NCI-H187 (cell line): ENCODE data around the gene PRR23E.

Experiments used
- DNase-seq, 2 experiments: peaks; one replicate each; lab custom pipeline; 2025; lab: John Stamatoyannopoulos, UW

The PRR23E gene, protein sequence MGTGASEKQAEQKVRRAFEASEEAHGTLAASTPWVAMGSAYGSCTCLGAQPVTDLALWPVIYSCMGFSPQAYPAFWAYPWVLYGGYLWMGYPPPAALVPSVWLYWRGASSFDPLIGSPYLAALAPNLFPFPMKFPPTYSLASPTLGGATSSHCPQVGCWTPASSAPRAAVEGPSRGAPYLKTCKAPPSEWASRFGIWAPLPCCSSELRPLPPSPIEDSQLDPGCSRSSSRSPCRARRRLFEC

DNA sequence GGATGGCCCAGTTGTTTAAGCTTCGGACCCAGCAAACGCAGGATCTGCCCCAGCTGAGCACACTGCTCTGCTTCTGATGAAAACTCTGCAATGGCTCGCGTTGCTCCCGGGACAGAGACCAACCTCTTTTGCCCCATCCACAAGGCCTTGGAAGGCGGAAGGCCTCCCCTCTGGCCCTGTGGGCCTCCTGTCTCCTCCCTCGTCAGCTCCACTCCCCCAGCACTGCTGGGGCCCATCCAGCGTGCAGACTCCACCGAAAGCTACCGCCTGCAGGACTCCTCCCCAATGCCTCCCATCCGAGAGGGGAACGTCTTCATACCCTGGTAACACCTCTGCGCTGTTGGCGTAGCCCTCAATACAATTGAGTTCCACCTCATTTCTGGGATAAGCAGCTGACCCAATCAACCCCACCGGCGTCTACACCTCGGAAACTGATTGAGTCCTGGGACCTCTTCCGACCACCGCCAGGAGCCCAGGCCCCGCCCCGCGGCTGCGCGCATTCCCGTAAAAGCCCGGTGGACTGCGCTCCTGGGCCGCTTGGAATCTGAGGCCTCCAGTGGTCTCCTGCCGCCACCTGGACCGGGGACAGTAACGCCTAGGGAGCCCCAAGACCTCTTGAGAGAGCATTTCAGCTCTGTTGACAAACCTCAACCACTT lies at the start of gene PRR23E:
Gene PRR23E, plus strand, starts transcription at position 556 of the 657 bp plus-strand sequence. CDS start 3,555 bp downstream, outside the sequence.
- no peak for DNase-seq

DNA sequence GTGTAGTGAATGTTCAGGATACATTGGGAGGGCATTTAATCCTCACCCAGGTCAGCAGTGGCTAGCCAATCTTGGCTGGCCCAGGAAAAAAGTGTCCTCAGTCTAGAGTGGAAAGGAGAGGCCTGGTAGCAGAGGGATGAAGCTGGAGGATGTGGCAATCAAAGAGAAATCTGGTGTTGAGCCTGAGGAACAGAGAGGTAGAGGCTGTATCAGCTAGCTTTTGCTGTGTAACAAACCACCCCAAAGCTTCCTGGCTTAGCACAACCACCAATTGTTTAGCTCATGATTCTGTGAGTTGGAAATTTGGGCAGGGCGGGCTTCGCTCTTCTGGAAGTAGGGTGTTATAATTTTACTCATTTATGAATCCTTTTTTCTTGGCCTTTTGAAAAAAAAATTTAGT lies 49.8 kb upstream of the PRR23E start:
- no peak for DNase-seq

DNA sequence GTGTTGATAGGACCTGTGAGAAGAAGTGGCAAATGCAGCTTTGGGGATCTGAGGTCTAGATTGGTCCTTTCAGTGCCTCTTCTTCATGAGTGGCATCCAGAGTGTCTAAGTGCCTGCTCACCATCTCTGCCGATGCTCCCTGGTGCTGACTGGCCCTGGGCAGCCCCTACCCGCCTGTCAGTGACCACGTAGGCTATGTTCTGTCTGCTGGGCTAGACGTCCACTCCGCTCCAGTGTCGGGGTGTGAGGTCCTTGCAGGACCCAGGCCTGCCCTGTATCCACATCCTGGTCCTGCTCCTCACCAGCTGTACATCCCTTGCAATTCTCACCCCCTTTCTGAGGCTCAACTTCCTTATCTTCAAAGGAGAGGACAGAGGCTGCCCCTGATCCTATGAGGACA lies 48.3 kb upstream of the PRR23E start:
- DNase-seq, result no peak

DNA sequence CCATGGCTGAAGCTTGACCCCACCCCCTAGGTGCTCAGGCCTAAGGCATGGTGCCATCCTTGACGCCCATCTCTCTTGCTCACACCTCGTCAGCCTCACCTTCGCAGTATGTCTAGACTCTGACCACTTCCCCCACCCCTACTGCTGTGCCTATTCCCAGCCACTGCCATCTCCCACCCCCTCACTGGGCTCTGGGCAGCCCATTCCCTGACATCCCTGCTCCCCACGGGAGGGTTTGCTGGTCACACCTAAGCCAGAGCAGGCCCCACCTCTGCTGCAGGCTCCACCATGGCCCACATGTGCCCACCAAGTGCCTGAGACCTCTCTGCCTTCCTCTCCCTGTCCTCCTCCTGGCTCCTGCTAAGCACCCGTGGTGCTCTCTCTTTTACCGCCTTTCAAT lies 47.7 kb upstream of the PRR23E start:
- no peak for DNase-seq

DNA sequence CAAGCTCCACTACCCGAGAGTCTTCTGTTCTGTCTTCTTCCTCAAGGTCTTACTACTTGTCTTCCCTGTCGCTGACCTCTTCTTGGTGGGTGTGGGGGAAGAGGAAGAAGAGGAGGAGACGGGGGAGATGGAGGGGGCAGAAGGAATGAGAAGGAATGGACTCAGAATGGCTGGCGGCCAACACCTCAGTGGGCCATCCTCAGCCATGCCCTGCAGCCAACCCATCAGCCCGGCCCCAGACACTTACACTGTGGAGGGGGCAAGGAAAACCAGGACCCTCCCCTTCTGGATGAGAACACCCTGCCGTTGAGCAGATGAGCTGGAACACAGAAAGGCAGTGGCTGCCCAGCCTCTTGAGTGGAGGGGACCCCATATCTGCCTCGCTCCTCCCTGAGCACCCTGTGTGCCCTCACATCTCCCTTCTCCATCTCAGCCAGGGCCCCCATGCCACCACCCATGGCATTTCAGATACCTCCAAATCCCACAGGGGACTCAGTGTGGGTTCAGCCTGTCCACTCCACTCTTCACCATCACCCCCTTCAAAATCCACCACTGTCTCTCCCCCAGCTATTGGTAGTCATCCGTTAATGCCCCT lies 45.5 kb upstream of the PRR23E start:
- no peak for DNase-seq

DNA sequence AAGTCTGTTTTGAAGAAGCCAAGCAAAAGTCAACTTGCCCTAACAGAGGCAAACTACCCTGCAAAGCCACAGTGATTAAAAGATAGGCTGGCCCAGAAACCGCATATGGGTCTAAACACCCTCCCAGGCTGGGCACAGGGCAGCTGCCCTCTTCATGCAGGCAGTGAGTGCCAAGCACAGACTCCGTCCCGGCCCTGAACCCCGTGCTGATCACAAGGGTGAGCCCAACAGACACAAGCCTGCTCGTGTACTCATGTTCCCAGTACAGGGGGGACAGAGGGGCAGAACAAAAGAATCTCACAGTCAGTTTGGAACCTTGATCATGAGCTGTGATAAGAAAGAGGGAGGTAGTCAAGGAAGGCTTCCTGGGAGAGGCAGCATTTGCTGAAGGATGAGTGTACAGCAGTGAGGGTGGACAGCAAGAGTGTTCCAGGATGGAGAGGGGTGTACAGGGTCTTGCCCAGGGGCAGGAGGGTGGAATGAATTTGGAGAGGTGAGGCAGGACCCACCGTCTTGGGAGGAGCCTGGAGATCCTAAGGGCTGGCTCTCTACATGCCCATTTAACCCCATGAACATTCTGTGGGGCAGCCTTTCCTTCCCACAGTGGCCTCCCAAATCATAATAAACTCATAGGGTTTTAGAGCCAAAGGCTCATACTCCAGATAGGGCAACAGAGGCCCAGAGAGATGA lies 43.2 kb upstream of the PRR23E start:
- no peak for DNase-seq

DNA sequence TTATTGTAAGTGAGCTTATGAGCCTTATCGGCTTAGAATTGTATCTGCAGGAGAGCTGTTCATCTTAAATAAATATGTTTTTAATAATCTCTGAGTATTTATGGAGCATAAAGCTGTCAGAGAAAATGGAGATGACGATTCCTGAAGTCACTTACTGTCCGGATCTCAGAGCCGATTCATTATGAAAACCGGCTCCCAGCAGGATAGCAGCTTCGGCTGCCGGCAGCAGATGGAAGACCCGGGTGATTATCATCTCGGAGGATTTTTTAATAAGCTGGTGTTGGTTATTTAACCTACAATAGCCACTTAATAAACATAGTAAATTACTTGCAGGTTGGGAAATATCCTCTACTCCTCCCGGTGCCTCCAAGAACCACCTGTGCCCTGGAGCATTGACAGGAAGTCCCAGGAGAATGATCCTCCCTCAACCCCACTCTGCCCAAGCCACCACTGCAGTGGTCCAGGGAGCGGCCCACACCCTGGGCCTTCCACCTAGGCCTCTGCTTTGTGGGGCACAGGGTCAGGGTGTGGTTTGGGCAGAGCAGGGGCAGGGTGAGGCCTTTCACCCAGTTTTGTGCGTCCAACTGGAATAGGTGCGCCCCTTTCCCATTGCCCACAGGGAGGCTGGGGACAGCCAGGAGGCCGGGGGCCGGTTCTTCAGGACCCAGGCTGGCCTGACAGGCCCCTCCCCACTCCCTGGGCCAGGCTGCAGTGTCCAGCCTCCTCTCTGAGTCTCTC lies 42.2 kb upstream of the PRR23E start:
- DNase-seq, result no peak

DNA sequence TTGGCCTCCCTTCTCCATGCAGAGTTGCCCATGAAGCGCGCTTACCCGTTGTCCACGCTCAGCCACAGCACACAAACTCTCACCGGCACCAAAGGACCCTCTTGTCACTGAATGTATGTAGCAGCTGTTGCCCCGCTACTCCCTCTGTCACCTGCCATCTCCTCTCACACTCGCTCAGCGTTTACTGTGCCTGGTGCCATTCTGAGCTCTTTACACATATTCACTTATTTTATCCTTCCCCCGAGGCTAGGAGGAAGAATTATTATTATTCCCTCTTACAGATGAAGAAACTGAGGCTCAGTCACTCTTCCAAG lies 41.7 kb upstream of the PRR23E start:
- no peak for DNase-seq

DNA sequence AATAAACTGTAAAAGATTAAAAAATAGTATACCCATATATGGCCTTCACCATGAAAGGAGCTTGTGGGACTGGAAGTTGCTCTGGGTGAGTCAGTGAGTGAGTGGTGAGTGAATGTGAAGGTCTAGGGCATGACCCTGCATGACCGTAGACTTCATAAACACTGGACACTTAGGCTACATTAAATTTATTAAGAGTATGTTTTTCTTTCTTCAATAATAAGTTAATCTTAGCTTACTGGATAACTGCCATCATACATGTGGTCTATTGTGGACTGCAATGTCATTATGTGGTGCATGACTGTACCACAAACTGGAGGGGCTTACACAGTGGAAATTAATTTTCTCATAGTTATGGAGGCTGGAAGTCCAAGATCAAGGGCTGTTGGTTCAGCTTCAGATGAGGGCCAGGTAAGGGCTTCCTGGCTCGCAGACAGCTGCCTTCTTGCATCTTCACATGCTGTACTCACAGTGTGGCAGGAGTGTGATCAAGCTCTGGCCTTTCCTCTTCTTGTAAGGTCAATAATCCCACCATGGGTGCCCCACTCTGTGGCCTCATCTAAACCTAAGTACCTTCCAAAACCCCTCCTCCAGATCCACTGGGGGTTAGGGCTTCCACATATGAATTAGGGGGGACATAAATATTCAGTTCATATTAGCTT lies 40.8 kb upstream of the PRR23E start:
- no peak for DNase-seq

DNA sequence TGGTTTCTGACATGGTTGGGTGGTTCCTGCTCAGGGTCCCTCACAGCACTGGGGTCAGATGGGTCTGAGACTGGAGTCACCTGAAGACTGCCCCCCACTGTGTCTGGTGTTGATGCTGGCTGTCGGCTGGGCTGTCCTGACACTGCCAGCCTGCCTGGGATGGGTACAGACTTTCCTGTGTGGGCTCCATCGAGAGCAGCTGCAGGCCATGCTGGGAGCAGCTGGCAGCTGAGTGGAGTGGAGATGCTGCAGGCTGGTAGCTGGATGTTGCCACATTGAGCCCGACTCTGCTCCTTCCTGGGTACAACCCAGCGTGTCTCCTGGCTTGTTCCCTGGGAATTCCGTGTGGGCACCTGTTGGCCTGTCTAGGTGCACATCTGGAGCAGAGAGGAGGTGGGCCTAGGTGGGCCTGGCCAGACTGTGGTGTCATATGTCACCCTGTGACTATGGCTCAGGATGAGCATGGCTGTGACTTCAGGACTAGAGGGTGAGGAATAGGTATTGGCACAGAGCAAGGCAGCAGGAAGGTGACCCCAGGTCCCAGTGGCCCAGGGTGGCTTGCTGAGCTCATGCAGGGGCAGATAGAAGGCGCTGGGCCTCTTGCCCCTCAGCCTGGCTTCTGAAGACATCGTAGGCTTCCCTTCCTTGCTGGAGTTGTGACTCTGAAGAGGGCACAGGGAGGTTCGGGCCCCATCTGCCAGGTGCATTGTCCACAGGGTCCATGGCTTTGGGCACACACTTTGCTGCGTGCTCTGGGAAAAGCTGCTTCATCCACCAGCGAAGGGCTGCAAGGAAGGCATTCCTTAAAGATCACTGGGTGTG lies 40.0 kb upstream of the PRR23E start:
- no peak for DNase-seq

DNA sequence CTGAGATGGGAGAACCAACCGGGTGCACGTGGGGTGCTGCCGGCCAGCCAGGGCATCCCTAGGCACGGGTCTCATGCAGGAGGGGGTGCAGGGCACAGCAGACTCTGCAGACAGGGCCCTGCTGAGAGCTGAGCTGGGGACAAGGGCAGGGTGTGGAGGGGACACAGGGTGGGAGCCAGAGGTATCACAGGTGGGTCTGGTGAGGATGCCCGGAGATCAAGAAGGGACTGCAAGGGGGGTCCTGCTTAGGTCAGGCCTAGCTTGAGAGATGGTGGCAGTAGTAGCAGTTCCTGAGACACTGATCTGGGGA lies 39.5 kb upstream of the PRR23E start:
- DNase-seq, result no peak

DNA sequence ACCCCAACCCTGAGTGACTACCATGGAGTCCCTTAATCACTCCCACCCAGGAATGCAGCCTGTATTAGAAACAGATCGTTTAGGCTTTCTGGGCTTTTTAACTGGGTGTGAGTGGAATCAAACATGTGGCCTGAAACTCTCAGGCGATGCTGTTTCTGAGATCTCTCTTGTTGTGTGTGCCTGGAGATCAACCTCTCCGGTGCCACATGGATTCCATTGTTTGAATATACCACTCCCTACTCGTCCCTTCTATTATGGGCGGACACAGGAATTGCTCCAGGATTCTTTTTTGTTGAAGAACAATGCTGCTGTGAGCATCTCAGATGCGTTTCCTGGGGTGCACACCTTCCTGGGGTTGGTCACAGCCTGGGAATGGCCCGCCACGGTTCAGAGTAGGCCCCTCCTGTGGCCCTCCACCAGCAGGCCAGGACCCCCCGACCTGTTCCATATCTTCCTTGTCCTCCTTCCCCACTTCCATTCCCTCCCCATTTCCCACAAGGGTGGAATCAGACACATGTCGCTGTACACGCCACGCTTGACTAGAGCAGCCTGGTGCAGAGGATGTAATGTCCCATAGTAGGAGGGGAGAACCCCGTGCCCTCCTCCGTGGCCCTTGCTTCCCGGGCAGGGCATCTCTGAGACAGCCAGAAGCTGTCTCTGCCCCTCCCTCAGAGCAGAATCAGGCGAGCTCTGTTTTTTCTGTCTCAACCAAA lies 36.4 kb upstream of the PRR23E start:
- DNase-seq, result no peak

DNA sequence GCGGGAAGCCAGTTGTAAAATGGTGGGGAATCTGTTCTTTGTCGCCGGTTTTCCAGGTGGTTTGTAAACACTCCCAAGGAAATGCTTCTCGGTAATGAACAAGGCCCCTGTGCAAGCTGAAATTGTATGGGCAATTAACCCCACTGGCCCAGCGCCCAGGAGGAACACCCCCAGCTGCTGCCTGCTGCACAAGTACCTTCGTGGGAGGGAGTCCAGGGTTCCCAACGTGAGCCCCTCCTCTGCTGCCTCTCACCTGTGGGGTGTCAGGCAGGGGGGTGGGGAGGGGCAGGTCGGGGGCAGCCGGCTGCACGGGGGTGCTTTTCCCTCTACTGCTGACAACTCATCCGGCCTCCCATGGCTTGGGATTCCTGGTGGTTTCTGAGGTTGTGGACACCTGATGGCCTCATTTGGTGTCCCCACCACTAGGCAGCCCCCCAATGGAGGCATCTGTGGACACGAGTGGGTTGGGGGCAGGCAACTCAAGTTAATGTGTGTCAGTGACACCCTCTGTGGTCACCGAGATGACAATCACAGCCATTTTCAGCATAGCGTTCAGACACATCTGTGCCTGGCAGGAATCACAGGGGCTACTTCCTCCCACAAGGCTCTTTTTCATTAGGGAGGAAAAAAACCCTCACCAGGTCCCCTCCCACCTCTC lies 35.6 kb upstream of the PRR23E start:
- DNase-seq, result peak; percentile 71 to 81

DNA sequence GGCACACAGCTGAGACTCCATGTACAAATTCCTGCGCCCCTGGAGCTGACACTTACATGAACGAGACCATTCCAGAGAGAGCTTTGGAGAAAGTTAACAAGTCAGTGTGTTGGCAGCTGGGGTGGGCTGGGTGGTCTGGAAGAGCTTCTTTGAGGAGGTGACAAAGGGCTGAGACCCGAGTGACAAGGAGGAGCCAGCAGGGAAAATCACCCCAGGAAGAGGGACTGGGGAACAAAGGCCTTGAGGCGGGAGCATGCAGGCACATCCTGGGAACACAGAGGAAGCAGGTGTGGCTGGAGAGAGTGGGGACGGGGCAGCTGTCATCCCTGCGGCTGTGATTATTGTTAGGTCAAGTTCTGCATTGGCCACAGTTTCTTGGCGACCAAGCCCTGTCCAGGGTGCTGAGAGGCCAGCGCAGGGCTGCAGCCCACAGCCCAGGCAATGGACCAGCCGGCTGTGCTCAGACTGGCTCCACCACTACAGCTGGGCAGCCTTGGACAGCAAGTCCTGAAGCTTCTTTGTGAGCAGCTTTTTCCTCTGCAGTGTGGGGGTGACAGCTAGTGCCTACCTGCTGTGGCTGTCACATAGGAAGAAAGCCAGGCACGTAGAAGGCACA lies 34.2 kb upstream of the PRR23E start:
- peak in 1 of 2 experiments; percentile 22 for DNase-seq

DNA sequence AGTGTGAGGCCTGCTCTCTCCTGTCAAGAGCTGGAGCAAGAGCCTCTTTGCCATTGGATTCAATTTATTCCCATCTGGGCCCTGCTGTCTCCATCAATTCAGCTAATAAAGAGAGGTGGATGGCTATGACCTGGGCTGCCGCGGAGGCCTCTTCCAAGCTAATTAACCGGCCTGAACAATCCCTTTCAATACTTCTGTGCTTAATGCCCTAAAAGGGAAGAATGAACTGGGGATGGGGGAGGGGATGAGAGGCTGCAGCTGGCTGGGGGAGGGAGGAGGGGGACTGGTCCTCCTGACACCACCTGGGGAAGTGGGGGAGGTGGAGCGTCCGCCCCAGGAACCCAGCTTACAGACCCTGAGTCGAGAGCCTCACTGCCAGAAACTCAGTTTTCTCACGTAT lies 33.4 kb upstream of the PRR23E start:
- DNase-seq, result peak; percentile 81 to 93

DNA sequence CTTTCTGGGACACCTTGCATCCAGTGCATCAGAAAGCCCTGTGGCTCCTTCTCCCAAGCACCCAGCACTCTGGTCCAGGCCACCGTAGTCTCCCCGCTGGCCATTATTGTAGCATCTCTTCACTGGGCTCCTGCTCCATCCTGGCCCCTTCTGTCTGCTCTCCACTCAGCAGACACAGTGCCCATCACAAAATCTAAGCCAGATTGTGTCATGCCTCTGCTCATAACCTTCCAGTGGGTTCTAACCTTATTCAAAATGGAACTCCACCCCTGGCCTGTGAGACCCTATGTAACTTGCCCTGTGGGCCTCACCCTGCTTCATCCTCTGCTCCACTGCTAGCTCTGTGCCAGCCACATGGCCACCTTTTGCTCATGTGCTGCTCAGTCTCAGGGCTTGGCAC lies 31.7 kb upstream of the PRR23E start:
- DNase-seq, result no peak

DNA sequence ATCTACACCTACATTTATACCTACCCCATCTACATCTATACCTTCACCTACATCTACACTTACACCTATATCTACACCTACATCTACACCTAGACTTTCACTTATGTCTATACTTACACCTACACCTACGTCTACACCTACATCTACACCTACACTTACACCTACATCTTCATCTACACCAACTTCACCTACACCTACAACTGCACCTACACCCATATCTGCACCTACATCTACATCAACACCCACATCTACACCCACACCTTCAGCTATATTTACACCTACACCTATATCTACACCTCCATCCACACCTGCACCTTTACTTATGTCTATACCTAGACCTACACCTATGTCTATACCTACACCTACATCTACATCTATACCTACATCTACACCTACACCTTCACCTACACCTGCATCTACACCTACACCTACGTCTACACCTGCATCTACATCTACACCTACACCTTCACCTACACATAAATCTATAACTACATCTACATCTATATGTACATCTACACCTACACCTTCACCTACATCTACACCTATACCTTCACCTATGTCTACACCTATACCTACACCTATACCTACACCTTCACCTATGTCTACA lies 30.9 kb upstream of the PRR23E start:
- no peak for DNase-seq

DNA sequence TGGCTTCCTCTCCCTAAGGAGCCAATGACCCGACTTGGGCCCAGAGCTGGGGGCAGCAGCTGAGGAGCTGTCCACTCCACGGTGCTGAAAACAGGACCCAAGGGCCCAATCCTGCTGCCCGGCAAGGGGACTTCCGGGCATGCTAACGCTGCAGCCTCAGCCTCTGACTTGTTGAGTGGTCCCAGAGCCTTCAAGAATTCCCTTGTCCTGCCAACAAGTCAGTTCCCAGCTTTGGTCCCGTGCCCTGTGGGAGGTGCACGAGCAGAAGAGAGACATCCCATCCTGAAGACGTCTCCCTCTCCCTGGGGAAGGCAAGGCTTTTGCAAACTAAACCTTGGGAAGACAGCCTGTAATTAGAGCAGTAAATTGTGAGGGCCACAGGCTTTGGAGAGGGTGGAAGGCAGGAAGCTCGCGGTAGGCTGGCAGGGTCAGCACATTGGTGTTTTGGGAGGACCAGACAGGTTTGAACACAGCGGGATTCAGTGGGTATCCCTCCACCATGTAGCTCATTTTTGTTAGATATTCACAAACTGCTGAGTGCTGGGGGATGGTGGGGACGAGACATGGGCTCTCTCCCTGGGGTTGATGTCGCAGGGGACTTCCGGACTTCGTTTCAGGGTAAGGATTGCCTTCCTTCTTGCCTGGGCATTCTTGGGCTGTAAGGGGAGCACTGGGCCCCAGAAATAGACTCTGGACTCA lies 29.8 kb upstream of the PRR23E start:
- DNase-seq, result no peak

DNA sequence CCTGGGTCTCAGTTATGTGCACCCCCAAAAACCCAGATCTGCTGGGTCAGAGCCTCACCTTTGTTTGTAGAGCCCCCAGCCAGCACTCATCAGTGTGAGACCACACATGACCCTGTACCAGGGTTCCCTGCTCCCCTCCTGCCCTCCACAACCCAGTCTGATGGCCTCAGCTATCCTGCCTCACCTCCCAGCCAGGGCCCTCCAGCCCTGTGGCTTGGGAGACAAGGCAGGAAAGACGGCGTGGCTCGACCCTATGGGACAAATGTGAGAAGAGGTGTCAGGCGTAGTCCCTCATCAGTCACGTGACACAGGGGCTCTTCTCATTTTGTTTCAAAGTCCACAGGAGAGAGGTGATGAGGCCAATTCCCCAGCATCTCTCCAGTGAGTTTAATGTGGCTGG lies 28.3 kb upstream of the PRR23E start:
- DNase-seq, result no peak
